Keratinocyte (primary cell): ENCODE results near the gene STX8. TPM values are rescaled to one million over a fixed set of nuclear protein-coding genes. Genes with fewer than 3 reads are reported as not detected.
A peak's percentile ranks its signal among the peaks of the same experiment; 100 is the strongest.

ENCODE experiments used
- DNase-seq: peaks from one replicate; pipeline ENCODE4 v3.0.0-alpha.2; 2011; ENCODE audit warnings: low read depth, missing footprints, low spot score
- FAIRE-seq: peaks from 2 replicates; lab custom pipeline; 2011; peaks lifted over from hg19 to GRCh38; lab: Jason Lieb, UNC
- H2AFZ ChIP-seq: 2 replicates; pipeline ENCODE4 v1.6.0; 2012; ENCODE audit warnings: low read length, control low read depth, inconsistent platforms; ENCODE audit not compliant: control insufficient read depth
- H3K27ac ChIP-seq: 2 replicates; pipeline ENCODE4 v1.5.1; 2011; ENCODE audit warnings: low read length; ENCODE audit not compliant: control insufficient read depth, insufficient read depth
- H3K27me3 ChIP-seq: 3 replicates; pipeline ENCODE4 v1.6.0; 2011; ENCODE audit warnings: low read length; ENCODE audit not compliant: control insufficient read depth, insufficient read depth; ENCODE audit errors: extremely low read depth
- H3K36me3 ChIP-seq, 2 experiments: 2 replicates in 1 of 2; 3 replicates in 1 of 2; pipeline ENCODE4 v1.5.1; 2011; ENCODE audit warnings: low read length in 2 of 2, mild to moderate bottlenecking in 1 of 2; ENCODE audit not compliant: control insufficient read depth in 2 of 2, insufficient read depth in 2 of 2; ENCODE audit errors: extremely low read depth in 1 of 2
- H3K4me1 ChIP-seq: 3 replicates; pipeline ENCODE4 v1.5.1; 2011; ENCODE audit warnings: low read length; ENCODE audit not compliant: control insufficient read depth, insufficient read depth; ENCODE audit errors: extremely low read depth
- H3K4me2 ChIP-seq: 3 replicates; pipeline ENCODE4 v1.6.0; 2011; ENCODE audit warnings: low read depth, low read length; ENCODE audit not compliant: control insufficient read depth, insufficient read depth; ENCODE audit errors: extremely low read depth
- H3K4me3 ChIP-seq, 3 experiments: fragments of 200-600 bp in 1 of 3; sonication (generic) in 1 of 3; 2 replicates in 2 of 3; 3 replicates in 1 of 3; pipeline ENCODE4 v1.5.1; 2011 to 2016; ENCODE audit warnings: low read length in 3 of 3, mild to moderate bottlenecking in 3 of 3, control low read depth in 2 of 3, inconsistent platforms in 1 of 3, low read depth in 1 of 3, mixed read lengths in 1 of 3, mixed run types in 1 of 3, moderate library complexity in 1 of 3; ENCODE audit not compliant: control insufficient read depth in 2 of 3, insufficient read depth in 2 of 3; ENCODE audit errors: extremely low read depth in 1 of 3
- H3K79me2 ChIP-seq: 2 replicates; pipeline ENCODE4 v1.6.0; 2012; ENCODE audit warnings: low read length; ENCODE audit not compliant: control insufficient read depth, insufficient read depth
- H3K9ac ChIP-seq: 3 replicates; pipeline ENCODE4 v1.6.0; 2011; ENCODE audit warnings: low read length; ENCODE audit not compliant: control insufficient read depth, insufficient read depth; ENCODE audit errors: extremely low read depth
- H3K9me1 ChIP-seq: 3 replicates; pipeline ENCODE4 v1.6.0; 2011; ENCODE audit warnings: low read length; ENCODE audit not compliant: control insufficient read depth, insufficient read depth; ENCODE audit errors: extremely low read depth
- H3K9me3 ChIP-seq: 2 replicates; pipeline ENCODE4 v1.5.1; 2012; ENCODE audit warnings: low read depth, low read length; ENCODE audit not compliant: control insufficient read depth
- H4K20me1 ChIP-seq: 3 replicates; pipeline ENCODE4 v1.6.0; 2011; ENCODE audit warnings: low read length; ENCODE audit not compliant: control insufficient read depth, insufficient read depth; ENCODE audit errors: extremely low read depth
- EZH2 ChIP-seq: IDR thresholded peaks from one replicate; pipeline ENCODE4 v1.6.1; 2012; ENCODE audit warnings: inconsistent platforms, mild to moderate bottlenecking, low read length, moderate library complexity
- dilution Hi-C: fragments of 300-500 bp; cut with MboI; formaldehyde crosslinking; loops from one replicate; pipeline ENCODE4 v1.7.0; 2020; ENCODE audit warnings: low sequenced_read_pairs; ENCODE audit not compliant: extremely low pct_ligation_motif_present
- polyA plus RNA-seq, 5 experiments: library from polyadenylated mRNA; depleted of rRNA in 3 of 5; stranded (reverse) in 3 of 5; stranded (forward) in 1 of 5; unstranded in 1 of 5; fragments of >200 nt; gene quantifications; 1 replicate in 1 of 5; 2 replicates in 3 of 5; 3 replicates in 1 of 5; pipeline versions ENCODE4 v1.2.1 to v1.2.3, GENCODE V29; 2011 to 2012; ENCODE audit warnings: missing spikeins in 2 of 5, low read depth in 1 of 5, low replicate concordance in 1 of 5
- TF ChIP-seq, protein P1 (sequence below), 3 experiments: IDR thresholded peaks in 1 of 3; conservative IDR thresholded peaks in 1 of 3; optimal IDR thresholded peaks in 1 of 3; 2 replicates in 2 of 3; 3 replicates in 1 of 3; pipeline versions ENCODE3 to v1.5.1; 2011; ENCODE audit warnings: low read length in 3 of 3, mild to moderate bottlenecking in 3 of 3, moderate library complexity in 2 of 3, control low read depth in 1 of 3, inconsistent platforms in 1 of 3; ENCODE audit not compliant: insufficient read depth in 2 of 3; ENCODE audit errors: extremely low read depth in 1 of 3

Gene STX8
- polyA plus RNA-seq, 1 donor (not counting 4 experiments of a cell fraction or from before 2014, with no cell fraction given): 90.3 TPM

GRCh38 chr17:9409878-9410277 lies 165.7 kb downstream of the STX8 start:
- dilution Hi-C loops: no loop called here
- H3K4me1 ChIP-seq: peaks cover 11% of the 10 kb centered on the region
- H3K36me3 ChIP-seq: no peaks in the 10 kb centered on the region
- FAIRE-seq: no peak
- H2AFZ ChIP-seq: no peak overlapping the region
- H3K4me2 ChIP-seq: no peak overlapping the region
- no peak for DNase-seq
- H3K9me3 ChIP-seq: no peaks in the 10 kb centered on the region
- H3K27ac ChIP-seq: no peak overlapping the region
- no peak overlapping the region for H3K4me3 ChIP-seq
- H3K9me1 ChIP-seq: no peaks in the 10 kb centered on the region
- no peak for TF ChIP-seq EZH2
- TF ChIP-seq, protein P1, sequence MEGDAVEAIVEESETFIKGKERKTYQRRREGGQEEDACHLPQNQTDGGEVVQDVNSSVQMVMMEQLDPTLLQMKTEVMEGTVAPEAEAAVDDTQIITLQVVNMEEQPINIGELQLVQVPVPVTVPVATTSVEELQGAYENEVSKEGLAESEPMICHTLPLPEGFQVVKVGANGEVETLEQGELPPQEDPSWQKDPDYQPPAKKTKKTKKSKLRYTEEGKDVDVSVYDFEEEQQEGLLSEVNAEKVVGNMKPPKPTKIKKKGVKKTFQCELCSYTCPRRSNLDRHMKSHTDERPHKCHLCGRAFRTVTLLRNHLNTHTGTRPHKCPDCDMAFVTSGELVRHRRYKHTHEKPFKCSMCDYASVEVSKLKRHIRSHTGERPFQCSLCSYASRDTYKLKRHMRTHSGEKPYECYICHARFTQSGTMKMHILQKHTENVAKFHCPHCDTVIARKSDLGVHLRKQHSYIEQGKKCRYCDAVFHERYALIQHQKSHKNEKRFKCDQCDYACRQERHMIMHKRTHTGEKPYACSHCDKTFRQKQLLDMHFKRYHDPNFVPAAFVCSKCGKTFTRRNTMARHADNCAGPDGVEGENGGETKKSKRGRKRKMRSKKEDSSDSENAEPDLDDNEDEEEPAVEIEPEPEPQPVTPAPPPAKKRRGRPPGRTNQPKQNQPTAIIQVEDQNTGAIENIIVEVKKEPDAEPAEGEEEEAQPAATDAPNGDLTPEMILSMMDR (optimal IDR thresholded peaks at IDR 0.05 in 1 of 3, IDR thresholded peaks at IDR 0.05 in 1 of 3, conservative IDR thresholded peaks at IDR 0.05 in 1 of 3; ENCODE audit: extremely low read depth in 1 of 3, insufficient read depth in 2 of 3, low read length in 3 of 3): no peak
- no peaks in the 10 kb centered on the region for H3K27me3 ChIP-seq
- H3K9ac ChIP-seq: no peak overlapping the region
- no peaks in the 10 kb centered on the region for H4K20me1 ChIP-seq
- H3K79me2 ChIP-seq: no peaks in the 10 kb centered on the region

GRCh38 chr17:9408868-9409829 lies 166.5 kb downstream of the STX8 start:
- dilution Hi-C loops: no loop called here
- Histone ChIP-seq H3K4me1 (peaks cover 11% of the 10 kb centered on the region), H3K36me3 (no peaks in the 10 kb centered on the region), H3K9me1 (no peaks in the 10 kb centered on the region), H3K9ac (peak overlapping the region; percentile 22), H3K27ac (peak overlapping the region; percentile 49), H3K79me2 (no peaks in the 10 kb centered on the region), H3K4me3 (no peak overlapping the region), H3K27me3 (no peaks in the 10 kb centered on the region), H2AFZ (peak overlapping the region; percentile 6), H3K9me3 (no peaks in the 10 kb centered on the region), H3K4me2 (peak overlapping the region; percentile 45), H4K20me1 (no peaks in the 10 kb centered on the region)
- DNase-seq (no peak), FAIRE-seq (peak; percentile 82)
- no peak for TF ChIP-seq EZH2
- TF ChIP-seq, protein P1 (optimal IDR thresholded peaks at IDR 0.05 in 1 of 3, IDR thresholded peaks at IDR 0.05 in 1 of 3, conservative IDR thresholded peaks at IDR 0.05 in 1 of 3; ENCODE audit: extremely low read depth in 1 of 3, insufficient read depth in 2 of 3, low read length in 3 of 3): no peak
